ENCODE data around the gene MYH6.
"Not testable (repeated sequence)": the region's sequence is repeated elsewhere in the genome, so short reads cannot be mapped to it uniquely, and the experiment has no call there.

The MYH6 gene

GRCh38 chr14:23389396-23389795, 18.7 kb downstream of the MYH6 start:
- DNase-seq = no peak

GRCh38 chr14:23388996-23389395, 19.1 kb downstream of the MYH6 start:
- no peak for DNase-seq

- no peak for DNase-seq
Measured at GRCh38 chr14:23387916-23388882, 19.9 kb downstream of the MYH6 start.

- DNase-seq = no peak
Measured at GRCh38 chr14:23386999-23387398, 21.1 kb downstream of the MYH6 start.

- not testable (repeated sequence) for DNase-seq
Measured at GRCh38 chr14:23386266-23386657, 21.8 kb downstream of the MYH6 start.

GRCh38 chr14:23385642-23386265, 22.3 kb downstream of the MYH6 start:
- no peak for DNase-seq

- DNase-seq = no peak
Measured at GRCh38 chr14:23385244-23385641, 22.8 kb downstream of the MYH6 start.

GRCh38 chr14:23384364-23385080, 23.6 kb downstream of the MYH6 start:
- no peak for DNase-seq

GRCh38 chr14:23382731-23383440, 25.2 kb downstream of the MYH6 start:
- DNase-seq = no peak

- DNase-seq = no peak
Measured at GRCh38 chr14:23382276-23382675, 25.8 kb downstream of the MYH6 start.

GRCh38 chr14:23381871-23382270, 26.2 kb downstream of the MYH6 start:
- DNase-seq = no peak

- DNase-seq = no peak
Measured at GRCh38 chr14:23380976-23381375, 27.1 kb downstream of the MYH6 start.

GRCh38 chr14:23380197-23380914, 27.7 kb downstream of the MYH6 start:
- no peak for DNase-seq

GRCh38 chr14:23379366-23380196, 28.5 kb downstream of the MYH6 start:
- no peak for DNase-seq

GRCh38 chr14:23378612-23379220, 29.4 kb downstream of the MYH6 start:
- no peak for DNase-seq

GRCh38 chr14:23377573-23378563, 30.2 kb downstream of the MYH6 start:
- DNase-seq = peak; percentile 12

- DNase-seq = no peak
Measured at GRCh38 chr14:23377198-23377550, 30.9 kb downstream of the MYH6 start.

GRCh38 chr14:23376482-23377197, 31.4 kb downstream of the MYH6 start, which contains the start of gene CMTM5:
TSS of gene CMTM5 (plus strand) at chr14:23377046. CDS start at chr14:23377252, 206 bp downstream.
- DNase-seq = no peak
